ENCODE results near the gene FHOD3.

The FHOD3 gene

GRCh38 chr18:36770315-36770946, 472.9 kb downstream of the FHOD3 start:
- TF ChIP-seq FOXP2 (optimal IDR thresholded peaks at IDR 0.05; ENCODE audit: borderline replicate concordance, extremely low read depth, extremely low read length, insufficient read depth) (no peak), SIN3A (IDR thresholded peaks at IDR 0.05; ENCODE audit: borderline replicate concordance, insufficient read depth, low read length) (no peak), TAF1 (IDR thresholded peaks at IDR 0.05; ENCODE audit: borderline replicate concordance, insufficient read depth, low read length) (no peak), POLR2AphosphoS5 (IDR thresholded peaks at IDR 0.05; ENCODE audit: low read depth, low read length) (no peak)
- TF ChIP-seq, protein P1, sequence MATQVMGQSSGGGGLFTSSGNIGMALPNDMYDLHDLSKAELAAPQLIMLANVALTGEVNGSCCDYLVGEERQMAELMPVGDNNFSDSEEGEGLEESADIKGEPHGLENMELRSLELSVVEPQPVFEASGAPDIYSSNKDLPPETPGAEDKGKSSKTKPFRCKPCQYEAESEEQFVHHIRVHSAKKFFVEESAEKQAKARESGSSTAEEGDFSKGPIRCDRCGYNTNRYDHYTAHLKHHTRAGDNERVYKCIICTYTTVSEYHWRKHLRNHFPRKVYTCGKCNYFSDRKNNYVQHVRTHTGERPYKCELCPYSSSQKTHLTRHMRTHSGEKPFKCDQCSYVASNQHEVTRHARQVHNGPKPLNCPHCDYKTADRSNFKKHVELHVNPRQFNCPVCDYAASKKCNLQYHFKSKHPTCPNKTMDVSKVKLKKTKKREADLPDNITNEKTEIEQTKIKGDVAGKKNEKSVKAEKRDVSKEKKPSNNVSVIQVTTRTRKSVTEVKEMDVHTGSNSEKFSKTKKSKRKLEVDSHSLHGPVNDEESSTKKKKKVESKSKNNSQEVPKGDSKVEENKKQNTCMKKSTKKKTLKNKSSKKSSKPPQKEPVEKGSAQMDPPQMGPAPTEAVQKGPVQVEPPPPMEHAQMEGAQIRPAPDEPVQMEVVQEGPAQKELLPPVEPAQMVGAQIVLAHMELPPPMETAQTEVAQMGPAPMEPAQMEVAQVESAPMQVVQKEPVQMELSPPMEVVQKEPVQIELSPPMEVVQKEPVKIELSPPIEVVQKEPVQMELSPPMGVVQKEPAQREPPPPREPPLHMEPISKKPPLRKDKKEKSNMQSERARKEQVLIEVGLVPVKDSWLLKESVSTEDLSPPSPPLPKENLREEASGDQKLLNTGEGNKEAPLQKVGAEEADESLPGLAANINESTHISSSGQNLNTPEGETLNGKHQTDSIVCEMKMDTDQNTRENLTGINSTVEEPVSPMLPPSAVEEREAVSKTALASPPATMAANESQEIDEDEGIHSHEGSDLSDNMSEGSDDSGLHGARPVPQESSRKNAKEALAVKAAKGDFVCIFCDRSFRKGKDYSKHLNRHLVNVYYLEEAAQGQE (IDR thresholded peaks at IDR 0.05; ENCODE audit: insufficient read depth in 1 of 2, low read depth in 2 of 2, low read length in 2 of 2): no peak

GRCh38 chr18:36771245-36771644, 473.7 kb downstream of the FHOD3 start:
- no peak for TF ChIP-seq FOXP2 (optimal IDR thresholded peaks at IDR 0.05; ENCODE audit: borderline replicate concordance, extremely low read depth, extremely low read length, insufficient read depth)
- TF ChIP-seq POLR2AphosphoS5 (IDR thresholded peaks at IDR 0.05; ENCODE audit: low read depth, low read length): no peak

DNA sequence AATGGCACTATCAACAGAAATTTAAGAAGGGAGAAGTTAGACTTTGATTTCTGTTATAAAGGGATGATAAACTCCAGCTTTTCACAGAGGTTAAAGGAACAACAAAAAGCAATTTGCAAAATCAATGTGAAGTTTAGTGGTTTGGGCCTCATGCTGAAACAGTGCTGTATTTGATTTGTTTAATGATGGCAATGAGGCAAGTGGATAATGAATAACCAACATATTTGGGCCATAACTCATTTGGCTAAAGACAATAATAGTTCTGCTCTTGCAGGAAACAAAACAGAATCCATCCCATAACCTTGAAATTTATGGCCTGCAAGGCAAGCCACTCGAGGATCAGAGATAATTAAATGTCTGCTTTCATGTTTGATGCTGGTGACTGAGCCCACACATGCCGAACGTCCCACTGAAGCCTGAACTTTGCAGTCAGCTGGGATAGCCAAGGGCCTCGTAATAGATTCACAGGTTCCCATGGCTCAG, 474.8 kb downstream of the FHOD3 start:
- no peak for TF ChIP-seq POLR2AphosphoS5 (IDR thresholded peaks at IDR 0.05; ENCODE audit: low read depth, low read length)
- TF ChIP-seq, protein P1 (IDR thresholded peaks at IDR 0.05; ENCODE audit: insufficient read depth in 1 of 2, low read depth in 2 of 2, low read length in 2 of 2): no peak

DNA sequence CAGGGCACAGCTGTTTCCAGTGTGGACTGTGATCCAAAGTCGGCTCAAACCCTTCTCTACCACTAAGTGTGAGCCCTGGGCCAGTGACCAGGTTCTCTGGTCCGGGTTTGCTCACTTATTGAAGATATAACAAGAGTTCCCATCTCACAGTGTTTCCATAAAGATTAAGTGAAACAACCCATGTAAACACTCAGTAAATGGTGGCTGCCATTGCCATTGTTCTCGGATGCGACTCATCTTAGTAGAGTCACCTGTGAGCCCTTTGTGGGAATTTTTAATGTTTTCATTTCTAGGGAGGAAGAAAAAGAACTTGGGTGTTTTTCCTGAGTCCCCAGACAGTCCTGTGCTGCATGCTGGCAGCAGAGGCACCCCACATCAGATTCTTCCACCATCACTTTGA, 477.9 kb downstream of the FHOD3 start:
- TF ChIP-seq TAF1 (IDR thresholded peaks at IDR 0.05; ENCODE audit: borderline replicate concordance, insufficient read depth, low read length) (no peak), FOXP2 (optimal IDR thresholded peaks at IDR 0.05; ENCODE audit: borderline replicate concordance, extremely low read depth, extremely low read length, insufficient read depth) (no peak), SIN3A (IDR thresholded peaks at IDR 0.05; ENCODE audit: borderline replicate concordance, insufficient read depth, low read length) (no peak), POLR2AphosphoS5 (IDR thresholded peaks at IDR 0.05; ENCODE audit: low read depth, low read length) (no peak)
- TF ChIP-seq, protein P1 (IDR thresholded peaks at IDR 0.05; ENCODE audit: insufficient read depth in 1 of 2, low read depth in 2 of 2, low read length in 2 of 2): no peak

DNA sequence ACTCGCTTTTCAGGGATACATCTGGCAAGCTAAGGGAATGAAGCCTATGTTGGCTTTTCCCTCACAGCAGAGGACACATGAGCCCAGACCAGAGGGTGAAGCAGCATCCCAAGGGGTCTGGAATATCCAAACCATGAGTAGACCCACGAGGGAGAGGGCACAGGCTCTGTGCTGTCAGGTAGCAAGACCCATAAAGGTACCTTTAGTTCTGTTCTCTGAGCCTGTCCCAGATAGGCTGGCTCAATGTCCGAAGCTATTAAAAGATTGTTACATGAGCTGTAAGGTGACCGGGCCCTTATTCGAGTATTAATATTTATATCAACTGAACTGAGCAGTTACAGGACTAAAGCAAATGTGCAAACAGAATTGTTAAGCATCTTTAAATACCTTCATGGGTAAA, 479.1 kb downstream of the FHOD3 start:
- TF ChIP-seq POLR2AphosphoS5 (IDR thresholded peaks at IDR 0.05; ENCODE audit: low read depth, low read length) (no peak), FOXP2 (optimal IDR thresholded peaks at IDR 0.05; ENCODE audit: borderline replicate concordance, extremely low read depth, extremely low read length, insufficient read depth) (no peak), SIN3A (IDR thresholded peaks at IDR 0.05; ENCODE audit: borderline replicate concordance, insufficient read depth, low read length) (no peak), TAF1 (IDR thresholded peaks at IDR 0.05; ENCODE audit: borderline replicate concordance, insufficient read depth, low read length) (no peak)
- TF ChIP-seq, protein P1 (IDR thresholded peaks at IDR 0.05; ENCODE audit: insufficient read depth in 1 of 2, low read depth in 2 of 2, low read length in 2 of 2): no peak

Measured in PFSK-1 (cell line).